Panc1 (cell line): Measurements from ENCODE around the gene WDR93. TPM values are rescaled to one million over a fixed set of nuclear protein-coding genes. Genes with fewer than 3 reads are reported as not detected.

Source experiments
- ATAC-seq: fragments of 200-7000 bp; cut with Tn5 transposase; 2 replicates; pipeline ENCODE4 v1.9.1; 2020; ENCODE audit warnings: mild to moderate bottlenecking, moderate library complexity
- BruUV-seq: library from RNA; stranded (reverse); fragments of 400-500 nt; replicated peaks from 2 replicates; lab custom pipeline; 2021; lab: Mats Ljungman, UMichigan
- CTCF ChIA-PET: fragments of 300-600 bp; sonication (Branson Sonifier 250); formaldehyde crosslinking; loops from one replicate; lab custom pipeline; 2022; ENCODE audit warnings: antibody characterized with exemption; lab: Charles Lee
- POLR2A ChIA-PET: fragments of 300-600 bp; sonication (Branson Sonifier 250); formaldehyde crosslinking; loops from one replicate; lab custom pipeline; 2022; ENCODE audit warnings: antibody characterized with exemption; lab: Charles Lee
- DNase-seq: peaks from one replicate; pipeline ENCODE4 v3.0.0-alpha.2; 2010; ENCODE audit warnings: low read depth, low spot score
- H3K27ac ChIP-seq: 2 replicates; pipeline ENCODE4 v1.5.1; 2011; ENCODE audit warnings: mild to moderate bottlenecking, low read length, inconsistent platforms
- H3K27me3 ChIP-seq: fragments of 200-500 bp; sonication (Bioruptor generic); 2 replicates; pipeline ENCODE4 v1.6.0; 2014; ENCODE audit warnings: low read length, inconsistent platforms; ENCODE audit not compliant: control insufficient read depth, insufficient read depth
- H3K36me3 ChIP-seq: fragments of 200-500 bp; sonication (Bioruptor generic); 2 replicates; pipeline ENCODE4 v1.5.1; 2014; ENCODE audit warnings: inconsistent platforms, mild to moderate bottlenecking, low read length, moderate library complexity; ENCODE audit not compliant: control insufficient read depth, insufficient read depth
- H3K4me1 ChIP-seq: 2 replicates; pipeline ENCODE4 v1.5.1; 2011; ENCODE audit warnings: inconsistent platforms, mild to moderate bottlenecking, low read length, moderate library complexity; ENCODE audit not compliant: control insufficient read depth, insufficient read depth
- H3K4me3 ChIP-seq, 2 experiments: 2 replicates each; pipeline ENCODE4 v1.5.1; 2011 to 2012; ENCODE audit warnings: low read depth in 2 of 2, low read length in 2 of 2, mild to moderate bottlenecking in 2 of 2, inconsistent platforms in 1 of 2, moderate library complexity in 1 of 2
- H3K9me3 ChIP-seq: fragments of 200-500 bp; sonication (Bioruptor generic); 2 replicates; pipeline ENCODE4 v1.5.1; 2014; ENCODE audit warnings: low read depth, mild to moderate bottlenecking, inconsistent platforms, low read length, moderate library complexity; ENCODE audit not compliant: control insufficient read depth, insufficient read depth
- POLR2AphosphoS5 ChIP-seq: IDR thresholded peaks from 2 replicates; pipeline ENCODE4 v1.6.1; 2012; ENCODE audit warnings: mild to moderate bottlenecking, low read depth, low read length, moderate library complexity
- REST ChIP-seq, 2 experiments: IDR thresholded peaks; 2 replicates each; pipeline ENCODE4 v1.6.1; 2011 to 2012; ENCODE audit warnings: low read depth in 2 of 2, control low read depth in 1 of 2, low read length in 1 of 2, mild to moderate bottlenecking in 1 of 2, moderate library complexity in 1 of 2; ENCODE audit not compliant: insufficient read depth in 1 of 2
- SIN3A ChIP-seq: IDR thresholded peaks from 2 replicates; pipeline ENCODE4 v1.6.1; 2012; ENCODE audit warnings: low read depth, mild to moderate bottlenecking, low read length, moderate library complexity, borderline replicate concordance; ENCODE audit not compliant: insufficient read depth
- TCF7L2 ChIP-seq: IDR thresholded peaks from 2 replicates; pipeline ENCODE4 v1.6.1; 2011; ENCODE audit warnings: mild to moderate bottlenecking, low read depth, low read length, inconsistent platforms
- in situ Hi-C: cut with HindIII; loops from 2 replicates; pipeline ENCODE4 v1.10.0; 2016; ENCODE audit warnings: low sequenced_read_pairs, low pct_unique_long_range_greater_than_20kb
- intact Hi-C: fragments of 100-400 bp; cut with micrococcal nuclease; formaldehyde crosslinking; loops from one replicate; pipeline ENCODE4 v1.10.0; 2022; ENCODE audit not compliant: unreplicated experiment
- total RNA-seq: library from RNA; stranded (reverse); gene quantifications from one replicate; pipeline ENCODE4 v1.2.1, GENCODE V29; 2021; ENCODE audit not compliant: unreplicated experiment
- TF ChIP-seq, protein P1 (sequence below): fragments of 450-650 bp; IDR thresholded peaks from 2 replicates; pipeline ENCODE4 v1.5.1; 2017; ENCODE audit warnings: mild to moderate bottlenecking

The WDR93 gene
- total RNA-seq, 1 experiment from 2014 or later, result 0.18 TPM

- no peaks in the 10 kb centered on the region for H3K36me3 ChIP-seq
- no peak for ATAC-seq
- DNase-seq, result no peak
- H3K4me3 ChIP-seq, result no peak overlapping the region
- H3K27me3 ChIP-seq, result no peaks in the 10 kb centered on the region
- ChIA-PET CTCF (interaction anchor here (0.9 kb wide), 1 partner anchor 29 kb away, joined by 4 read pairs; no protein-coding TSS in a partner anchor), POLR2A (no interaction called here)
- no peaks in the 10 kb centered on the region for H3K4me1 ChIP-seq
- intact Hi-C loops, result no loop called here
- BruUV-seq, result no TSS peak
- in situ Hi-C loops, result no loop called here
- no peak for TF ChIP-seq REST (IDR thresholded peaks at IDR 0.05; ENCODE audit: insufficient read depth in 1 of 2, low read depth in 2 of 2, low read length in 1 of 2)
- no peak for TF ChIP-seq TCF7L2
- TF ChIP-seq, protein P1, sequence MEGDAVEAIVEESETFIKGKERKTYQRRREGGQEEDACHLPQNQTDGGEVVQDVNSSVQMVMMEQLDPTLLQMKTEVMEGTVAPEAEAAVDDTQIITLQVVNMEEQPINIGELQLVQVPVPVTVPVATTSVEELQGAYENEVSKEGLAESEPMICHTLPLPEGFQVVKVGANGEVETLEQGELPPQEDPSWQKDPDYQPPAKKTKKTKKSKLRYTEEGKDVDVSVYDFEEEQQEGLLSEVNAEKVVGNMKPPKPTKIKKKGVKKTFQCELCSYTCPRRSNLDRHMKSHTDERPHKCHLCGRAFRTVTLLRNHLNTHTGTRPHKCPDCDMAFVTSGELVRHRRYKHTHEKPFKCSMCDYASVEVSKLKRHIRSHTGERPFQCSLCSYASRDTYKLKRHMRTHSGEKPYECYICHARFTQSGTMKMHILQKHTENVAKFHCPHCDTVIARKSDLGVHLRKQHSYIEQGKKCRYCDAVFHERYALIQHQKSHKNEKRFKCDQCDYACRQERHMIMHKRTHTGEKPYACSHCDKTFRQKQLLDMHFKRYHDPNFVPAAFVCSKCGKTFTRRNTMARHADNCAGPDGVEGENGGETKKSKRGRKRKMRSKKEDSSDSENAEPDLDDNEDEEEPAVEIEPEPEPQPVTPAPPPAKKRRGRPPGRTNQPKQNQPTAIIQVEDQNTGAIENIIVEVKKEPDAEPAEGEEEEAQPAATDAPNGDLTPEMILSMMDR, result no peak
- no peak for TF ChIP-seq POLR2AphosphoS5
- TF ChIP-seq SIN3A, result no peak
- no peak overlapping the region for H3K27ac ChIP-seq
- no peaks in the 10 kb centered on the region for H3K9me3 ChIP-seq
These were observed 79.4 kb downstream of the WDR93 start for GRCh38 chr15:89770041-89770440.

GRCh38 chr15:89772932-89773583 is 82.4 kb downstream of the WDR93 start:
- H3K4me3 ChIP-seq, result no peak overlapping the region
- DNase-seq, result no peak
- no peak for TF ChIP-seq SIN3A
- TF ChIP-seq POLR2AphosphoS5, result no peak
- no peak for TF ChIP-seq TCF7L2
- TF ChIP-seq REST (IDR thresholded peaks at IDR 0.05; ENCODE audit: insufficient read depth in 1 of 2, low read depth in 2 of 2, low read length in 1 of 2), result no peak
- TF ChIP-seq, protein P1, result no peak
- no peaks in the 10 kb centered on the region; the same call in 1 of the 2 replicates for H3K4me1 ChIP-seq
- H3K27me3 ChIP-seq, result no peaks in the 10 kb centered on the region
- ATAC-seq, result no peak
- intact Hi-C loops, result no loop called here
- POLR2A ChIA-PET, result interaction anchor here (0.7 kb wide), 2 partner anchors 18 to 42 kb away, joined by 5 to 6 read pairs; no protein-coding TSS in a partner anchor
- in situ Hi-C loops, result no loop called here
- CTCF ChIA-PET, result interaction anchor here (0.5 to 0.7 kb wide), 4 partner anchors 13 to 114 kb away, joined by 3 to 4 read pairs (median 3); no protein-coding TSS in a partner anchor
- no peaks in the 10 kb centered on the region for H3K36me3 ChIP-seq
- no TSS peak for BruUV-seq
- H3K27ac ChIP-seq, result no peak overlapping the region
- H3K9me3 ChIP-seq, result no peaks in the 10 kb centered on the region
